MCF 10A (cell line): Measurements from ENCODE around the gene ETV3. TPM values are rescaled to one million over a fixed set of nuclear protein-coding genes. Genes with fewer than 3 reads are reported as not detected.

Experiments
- BruUV-seq: library from RNA; stranded (reverse); fragments of 400-500 nt; replicated peaks from 2 replicates; lab custom pipeline; 2021; lab: Mats Ljungman, UMichigan
- CTCF ChIA-PET: fragments of 300-600 bp; sonication (Branson Sonifier 250); formaldehyde crosslinking; extraction: SDS; loops from one replicate; lab custom pipeline; 2021; ENCODE audit warnings: antibody characterized with exemption, inconsistent platforms; lab: Yijun Ruan, JAX
- POLR2A ChIA-PET: fragments of 300-600, 350-650 bp; sonication (Branson Sonifier 250); formaldehyde crosslinking; extraction: SDS; loops from one replicate; lab custom pipeline; 2020; ENCODE audit warnings: antibody characterized with exemption, inconsistent platforms; lab: Yijun Ruan, JAX
- DNase-seq: peaks from one replicate; pipeline ENCODE4 v3.0.0-alpha.2; 2018; ENCODE audit not compliant: unreplicated experiment
- H3K27ac Mint-ChIP-seq: one replicate; pipeline ENCODE4 v1.8.0; 2022; ENCODE audit warnings: mild to moderate bottlenecking, low read depth, mixed read lengths; ENCODE audit not compliant: unreplicated experiment
- H3K27me3 Mint-ChIP-seq: one replicate; pipeline ENCODE4 v1.8.0; 2022; ENCODE audit warnings: mixed read lengths; ENCODE audit not compliant: insufficient read depth, unreplicated experiment
- H3K36me3 Mint-ChIP-seq: one replicate; pipeline ENCODE4 v1.8.0; 2022; ENCODE audit warnings: mild to moderate bottlenecking, moderate library complexity, mixed read lengths; ENCODE audit not compliant: insufficient read depth, unreplicated experiment
- H3K4me1 Mint-ChIP-seq: one replicate; pipeline ENCODE4 v1.8.0; 2022; ENCODE audit warnings: mixed read lengths; ENCODE audit not compliant: insufficient read depth, unreplicated experiment
- H3K4me3 Mint-ChIP-seq: one replicate; pipeline ENCODE4 v1.8.0; 2022; ENCODE audit warnings: mild to moderate bottlenecking, moderate library complexity, mixed read lengths; ENCODE audit not compliant: unreplicated experiment
- H3K9me3 Mint-ChIP-seq: one replicate; pipeline ENCODE4 v1.8.0; 2022; ENCODE audit warnings: mixed read lengths; ENCODE audit not compliant: unreplicated experiment
- CTCF ChIP-seq: fragments of 200-600 bp; IDR thresholded peaks from one replicate; pipeline ENCODE4 v1.8.0; 2022; ENCODE audit warnings: antibody characterized with exemption, mild to moderate bottlenecking; ENCODE audit not compliant: unreplicated experiment
- intact Hi-C: fragments of 100-400 bp; cut with micrococcal nuclease; formaldehyde crosslinking; loops from 2 replicates; pipeline ENCODE4 v1.14.1; 2022
- total RNA-seq: library from RNA; stranded (reverse); gene quantifications from 2 replicates; pipeline ENCODE4 v1.2.3, GENCODE V29; 2022

Gene ETV3
- total RNA-seq, 1 experiment from 2014 or later = 28.6 TPM

DNA sequence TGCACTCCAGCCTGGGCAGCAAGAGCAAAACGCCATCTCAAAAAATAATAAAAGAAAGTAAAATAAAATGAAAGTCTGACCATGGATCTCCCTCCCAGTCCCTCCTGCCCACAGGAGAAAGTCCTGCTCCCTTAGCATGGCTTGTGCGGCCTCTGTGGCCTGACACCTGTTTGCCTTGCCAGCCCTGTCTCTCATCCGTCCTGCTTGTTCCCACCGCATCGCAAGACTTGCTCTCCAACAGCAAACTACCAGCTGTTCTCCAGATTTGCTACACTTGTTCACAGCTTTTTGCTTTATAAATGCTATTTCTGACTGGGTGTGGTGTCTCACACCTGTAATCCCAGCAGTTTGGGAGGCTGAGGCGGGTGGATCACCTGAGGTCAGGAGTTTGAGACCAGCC lies 41.3 kb downstream of the ETV3 start:
- DNase-seq = no peak
- Mint-ChIP-seq H3K36me3 (no peaks in the 10 kb centered on the region), H3K27ac (no peak overlapping the region), H3K9me3 (no peaks in the 10 kb centered on the region), H3K4me1 (no peaks in the 10 kb centered on the region), H3K27me3 (no peaks in the 10 kb centered on the region), H3K4me3 (no peak overlapping the region)
- ChIA-PET CTCF (interaction anchor here (0.6 to 7.9 kb wide), 4 partner anchors 12 to 399 kb away, joined by 3 to 123 read pairs (median 4); no protein-coding TSS in a partner anchor), POLR2A (no interaction called here)
- no peak for TF ChIP-seq CTCF
- no TSS peak for BruUV-seq
- intact Hi-C loops = no loop called here

- no peaks in the 10 kb centered on the region for H3K36me3 Mint-ChIP-seq
- BruUV-seq = no TSS peak
- H3K27ac Mint-ChIP-seq = no peak overlapping the region
- CTCF ChIA-PET = interaction anchor here (0.5 to 7.9 kb wide), 7 partner anchors 9 to 389 kb away, joined by 3 to 123 read pairs (median 3); no protein-coding TSS in a partner anchor
- DNase-seq = no peak
- no peaks in the 10 kb centered on the region for H3K9me3 Mint-ChIP-seq
- H3K4me3 Mint-ChIP-seq = no peak overlapping the region
- H3K4me1 Mint-ChIP-seq = peaks cover 1% of the 10 kb centered on the region
- TF ChIP-seq CTCF = no peak
- no peaks in the 10 kb centered on the region for H3K27me3 Mint-ChIP-seq
- POLR2A ChIA-PET = no interaction called here
- intact Hi-C loops = no loop called here
Measured at GRCh38 chr1:157095551-157095950, 42.6 kb downstream of the ETV3 start.

DNA sequence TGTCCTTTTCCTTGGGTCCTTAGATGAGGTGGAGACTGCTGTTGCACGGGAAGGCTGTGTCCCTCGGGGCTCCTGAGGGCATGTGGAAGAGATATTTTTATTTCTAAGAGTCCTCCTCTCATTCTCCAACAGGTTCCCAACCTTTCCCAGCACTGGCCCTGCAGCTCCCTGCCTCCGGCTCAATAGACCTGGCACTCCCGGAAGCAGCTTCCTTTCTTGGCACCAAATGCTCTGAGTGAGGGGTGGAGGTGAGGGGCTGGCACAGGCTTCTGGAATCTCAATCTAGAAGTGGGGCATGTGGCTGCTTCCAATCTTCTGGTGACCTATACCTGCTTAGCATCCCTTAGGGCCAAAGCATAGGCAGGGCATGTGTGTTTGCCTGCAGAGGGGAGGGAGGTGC lies 43.1 kb downstream of the ETV3 start:
- ChIA-PET POLR2A (no interaction called here), CTCF (interaction anchor here (1.0 to 7.9 kb wide), 4 partner anchors 10 to 61 kb away, joined by 3 to 123 read pairs (median 4); no protein-coding TSS in a partner anchor)
- no peak for TF ChIP-seq CTCF
- Mint-ChIP-seq H3K9me3 (no peaks in the 10 kb centered on the region), H3K4me1 (peaks cover 6% of the 10 kb centered on the region), H3K27ac (no peak overlapping the region), H3K4me3 (no peak overlapping the region), H3K36me3 (peaks cover 2% of the 10 kb centered on the region), H3K27me3 (no peaks in the 10 kb centered on the region)
- DNase-seq = no peak
- intact Hi-C loops = no loop called here
- no TSS peak for BruUV-seq

DNA sequence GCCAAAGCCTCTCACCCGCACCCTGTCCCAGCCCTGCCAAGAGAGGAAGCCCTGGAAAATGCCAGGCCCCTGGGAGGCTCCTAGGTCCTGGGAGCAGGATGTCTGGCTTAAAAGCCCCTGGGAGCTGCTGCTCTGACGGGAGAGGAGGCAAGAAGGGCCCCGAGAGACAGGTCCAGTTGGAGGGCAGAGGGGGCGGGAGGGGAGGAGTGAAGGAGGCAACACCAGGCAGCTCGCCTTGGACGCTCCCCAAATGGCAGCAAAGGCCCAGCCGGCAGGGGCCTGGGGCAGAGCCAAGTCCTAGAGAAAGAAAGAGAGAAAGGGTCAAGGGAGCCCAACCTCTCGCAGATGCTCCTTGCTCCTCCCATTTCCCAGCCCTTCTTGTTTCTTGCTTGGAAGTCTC lies 45.4 kb downstream of the ETV3 start:
- intact Hi-C loops = loop anchor here (5.0 kb wide), 2 partner anchors 44 to 399 kb away; partner anchors contain the start of gene ETV3
- H3K27me3 Mint-ChIP-seq = no peaks in the 10 kb centered on the region
- no TSS peak for BruUV-seq
- no peak for TF ChIP-seq CTCF
- peaks cover 6% of the 10 kb centered on the region for H3K36me3 Mint-ChIP-seq
- DNase-seq = no peak
- no peaks in the 10 kb centered on the region for H3K9me3 Mint-ChIP-seq
- no peak overlapping the region for H3K4me3 Mint-ChIP-seq
- H3K4me1 Mint-ChIP-seq = peaks cover 17% of the 10 kb centered on the region
- no peak overlapping the region for H3K27ac Mint-ChIP-seq
- CTCF ChIA-PET = interaction anchor here (0.6 to 7.9 kb wide), 6 partner anchors 16 to 72 kb away, joined by 3 to 123 read pairs (median 4); no protein-coding TSS in a partner anchor
- POLR2A ChIA-PET = no interaction called here
